Measurements from ENCODE around the gene OMP.

Gene OMP

GRCh38 chr11:77139201-77139600 is 36.6 kb downstream of the OMP start:
- no peak for DNase-seq (ENCODE audit: low spot score)

- no peak for DNase-seq (ENCODE audit: low spot score)
These were observed 37.7 kb downstream of the OMP start for GRCh38 chr11:77140231-77140851.

GRCh38 chr11:77141034-77141433 is 38.4 kb downstream of the OMP start:
- no peak for DNase-seq (ENCODE audit: low spot score)

- no peak for DNase-seq (ENCODE audit: low spot score)
These were observed 38.8 kb downstream of the OMP start for GRCh38 chr11:77141475-77141874.

- no peak for DNase-seq (ENCODE audit: low spot score)
These were observed 39.7 kb downstream of the OMP start for GRCh38 chr11:77142091-77142975.

GRCh38 chr11:77143405-77144020 is 40.9 kb downstream of the OMP start:
- DNase-seq (ENCODE audit: low spot score) = no peak

GRCh38 chr11:77144196-77144856 is 41.7 kb downstream of the OMP start:
- no peak for DNase-seq (ENCODE audit: low spot score)

GRCh38 chr11:77144857-77145428 is 42.3 kb downstream of the OMP start:
- no peak for DNase-seq (ENCODE audit: low spot score)

GRCh38 chr11:77146261-77147035 is 43.8 kb downstream of the OMP start:
- no peak for DNase-seq (ENCODE audit: low spot score)

- no peak for DNase-seq (ENCODE audit: low spot score)
These were observed 44.3 kb downstream of the OMP start for GRCh38 chr11:77147036-77147315.

- no peak for DNase-seq (ENCODE audit: low spot score)
These were observed 45.2 kb downstream of the OMP start for GRCh38 chr11:77147668-77148321.

- no peak for DNase-seq (ENCODE audit: low spot score)
These were observed 46.5 kb downstream of the OMP start for GRCh38 chr11:77148963-77149715.

- DNase-seq (ENCODE audit: low spot score) = no peak
These were observed 47.2 kb downstream of the OMP start for GRCh38 chr11:77149716-77150392.

GRCh38 chr11:77150836-77151235 is 48.2 kb downstream of the OMP start:
- no peak for DNase-seq (ENCODE audit: low spot score)

GRCh38 chr11:77151804-77152509 is 49.3 kb downstream of the OMP start:
- DNase-seq (ENCODE audit: low spot score) = no peak

- no peak for DNase-seq (ENCODE audit: low spot score)
These were observed 50.2 kb downstream of the OMP start for GRCh38 chr11:77152846-77153245.

All from globus pallidus (tissue), 1 donor.